Bronchial epithelial cell (primary cell): ENCODE data around the gene PRXL2B. TPM values are rescaled to one million over a fixed set of nuclear protein-coding genes. Genes with fewer than 3 reads are reported as not detected.

ENCODE experiments used
- DNase-seq: peaks from one replicate; pipeline ENCODE4 v3.0.0-alpha.2; 2010; ENCODE audit warnings: low read depth
- FAIRE-seq: peaks from 2 replicates; lab custom pipeline; 2011; peaks lifted over from hg19 to GRCh38; lab: Jason Lieb, UNC
- H3K27me3 ChIP-seq: 2 replicates; pipeline ENCODE4 v1.5.1; 2011; ENCODE audit warnings: low read length; ENCODE audit not compliant: control insufficient read depth, insufficient read depth
- H3K36me3 ChIP-seq: 2 replicates; pipeline ENCODE4 v1.5.1; 2011; ENCODE audit warnings: low read length; ENCODE audit not compliant: control insufficient read depth, insufficient read depth
- H3K4me3 ChIP-seq: 2 replicates; pipeline ENCODE4 v1.5.1; 2011; ENCODE audit warnings: mild to moderate bottlenecking, low read depth, low read length, control low read depth
- total RNA-seq: library from RNA; depleted of rRNA; stranded (reverse); fragments of >200 nt; gene quantifications from 2 replicates; pipeline ENCODE4 v1.2.1, GENCODE V29; 2014
- TF ChIP-seq, protein P1 (sequence below): IDR thresholded peaks from 2 replicates; pipeline ENCODE4 v1.5.1; 2011; ENCODE audit warnings: mild to moderate bottlenecking, moderate library complexity, low read length, control low read depth, inconsistent platforms; ENCODE audit not compliant: insufficient read depth, severe bottlenecking

Gene PRXL2B
- total RNA-seq, 1 donor from 2014 or later: 6.8 TPM

DNA sequence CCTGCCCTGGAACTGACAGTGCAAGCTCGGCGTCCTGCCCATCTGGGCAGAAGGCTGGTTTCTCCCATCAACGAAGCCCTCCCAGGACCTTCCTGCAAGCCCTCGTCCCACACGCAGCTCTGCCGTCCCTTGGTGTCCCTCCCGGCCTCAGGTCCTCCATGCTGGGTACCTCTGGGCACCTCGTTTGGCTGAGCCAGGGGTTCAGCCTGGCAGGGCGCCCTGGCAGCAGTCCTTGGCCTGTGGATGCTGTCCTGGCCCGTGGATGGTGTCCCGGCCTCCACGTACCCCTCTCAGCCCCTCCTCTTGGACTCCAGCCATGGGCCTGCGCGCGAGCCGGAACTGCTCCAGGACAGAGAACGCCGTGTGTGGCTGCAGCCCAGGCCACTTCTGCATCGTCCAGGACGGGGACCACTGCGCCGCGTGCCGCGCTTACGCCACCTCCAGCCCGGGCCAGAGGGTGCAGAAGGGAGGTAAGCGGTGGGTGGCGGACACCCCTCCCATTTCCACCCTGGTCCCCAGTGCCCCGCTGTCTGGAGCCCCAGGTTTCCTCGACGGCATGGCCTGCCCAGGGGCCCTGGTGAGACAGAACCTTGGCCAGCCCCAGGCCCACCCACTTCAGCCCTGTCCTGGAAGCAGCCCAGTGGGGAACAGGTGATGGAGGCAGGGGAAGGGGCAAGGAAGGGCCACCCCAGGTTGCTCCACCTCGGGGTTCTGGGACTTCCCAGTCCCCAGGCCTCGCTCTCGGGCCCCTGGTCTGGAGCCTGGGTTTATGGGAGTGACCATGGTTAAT lies 26.9 kb upstream of the PRXL2B start:
- TF ChIP-seq, protein P1, sequence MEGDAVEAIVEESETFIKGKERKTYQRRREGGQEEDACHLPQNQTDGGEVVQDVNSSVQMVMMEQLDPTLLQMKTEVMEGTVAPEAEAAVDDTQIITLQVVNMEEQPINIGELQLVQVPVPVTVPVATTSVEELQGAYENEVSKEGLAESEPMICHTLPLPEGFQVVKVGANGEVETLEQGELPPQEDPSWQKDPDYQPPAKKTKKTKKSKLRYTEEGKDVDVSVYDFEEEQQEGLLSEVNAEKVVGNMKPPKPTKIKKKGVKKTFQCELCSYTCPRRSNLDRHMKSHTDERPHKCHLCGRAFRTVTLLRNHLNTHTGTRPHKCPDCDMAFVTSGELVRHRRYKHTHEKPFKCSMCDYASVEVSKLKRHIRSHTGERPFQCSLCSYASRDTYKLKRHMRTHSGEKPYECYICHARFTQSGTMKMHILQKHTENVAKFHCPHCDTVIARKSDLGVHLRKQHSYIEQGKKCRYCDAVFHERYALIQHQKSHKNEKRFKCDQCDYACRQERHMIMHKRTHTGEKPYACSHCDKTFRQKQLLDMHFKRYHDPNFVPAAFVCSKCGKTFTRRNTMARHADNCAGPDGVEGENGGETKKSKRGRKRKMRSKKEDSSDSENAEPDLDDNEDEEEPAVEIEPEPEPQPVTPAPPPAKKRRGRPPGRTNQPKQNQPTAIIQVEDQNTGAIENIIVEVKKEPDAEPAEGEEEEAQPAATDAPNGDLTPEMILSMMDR: no peak
- Histone ChIP-seq H3K27me3 (no peaks in the 10 kb centered on the region), H3K4me3 (no peak overlapping the region), H3K36me3 (no peaks in the 10 kb centered on the region)
- FAIRE-seq (no peak), DNase-seq (no peak)

DNA sequence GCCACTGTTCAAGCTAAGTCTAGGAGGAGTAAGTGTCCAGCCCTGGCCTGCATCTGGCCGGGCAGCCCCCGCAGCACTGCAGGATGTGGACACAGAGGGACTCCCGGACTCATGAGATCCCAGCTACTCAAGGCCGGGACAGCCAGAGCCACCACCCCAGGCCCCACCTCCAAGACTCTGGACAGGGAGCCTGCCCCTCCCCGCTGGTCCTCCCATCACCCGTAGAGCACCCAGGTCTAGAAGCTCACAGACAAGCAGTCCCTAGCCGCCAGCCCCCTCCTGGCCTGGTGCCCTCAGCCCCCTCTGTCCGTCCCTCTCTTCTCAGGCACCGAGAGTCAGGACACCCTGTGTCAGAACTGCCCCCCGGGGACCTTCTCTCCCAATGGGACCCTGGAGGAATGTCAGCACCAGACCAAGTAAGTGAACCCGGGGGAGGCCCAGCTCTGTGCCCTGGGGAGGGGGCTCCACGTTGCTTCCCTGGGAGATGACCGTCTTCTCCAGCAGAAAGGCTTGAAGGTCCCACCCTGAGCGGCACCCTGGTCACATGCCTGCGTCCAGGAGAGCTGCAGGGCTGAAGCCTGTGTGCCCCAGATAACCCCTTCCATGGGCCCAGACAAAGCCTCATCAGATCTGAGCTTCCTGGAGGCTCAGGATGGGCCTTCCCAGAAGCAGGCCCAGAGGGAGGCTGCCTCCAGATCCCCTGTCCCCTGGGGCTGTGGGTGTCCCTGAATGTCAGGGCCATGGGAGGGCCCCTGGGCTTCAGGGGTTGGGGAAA lies 26.1 kb upstream of the PRXL2B start:
- H3K36me3 ChIP-seq: no peaks in the 10 kb centered on the region
- TF ChIP-seq, protein P1: no peak
- H3K27me3 ChIP-seq: no peaks in the 10 kb centered on the region
- no peak overlapping the region for H3K4me3 ChIP-seq
- FAIRE-seq (no peak), DNase-seq (no peak)

DNA sequence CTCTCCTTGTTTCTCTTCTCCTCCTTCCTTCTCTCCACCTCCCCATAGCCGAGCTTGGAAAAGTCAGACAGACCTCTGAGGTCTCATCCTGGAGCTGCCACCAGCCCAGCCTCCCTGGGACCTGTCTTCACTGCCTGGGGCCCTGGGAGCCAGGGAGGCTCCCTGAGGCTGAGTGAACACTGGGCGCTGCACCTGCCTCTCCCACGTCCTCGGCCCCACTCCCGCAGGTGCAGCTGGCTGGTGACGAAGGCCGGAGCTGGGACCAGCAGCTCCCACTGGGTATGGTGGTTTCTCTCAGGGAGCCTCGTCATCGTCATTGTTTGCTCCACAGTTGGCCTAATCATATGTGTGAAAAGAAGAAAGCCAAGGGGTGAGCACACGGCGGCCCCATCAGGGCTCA lies 25.1 kb upstream of the PRXL2B start:
- no peak for FAIRE-seq
- no peaks in the 10 kb centered on the region for H3K36me3 ChIP-seq
- TF ChIP-seq, protein P1: no peak

DNA sequence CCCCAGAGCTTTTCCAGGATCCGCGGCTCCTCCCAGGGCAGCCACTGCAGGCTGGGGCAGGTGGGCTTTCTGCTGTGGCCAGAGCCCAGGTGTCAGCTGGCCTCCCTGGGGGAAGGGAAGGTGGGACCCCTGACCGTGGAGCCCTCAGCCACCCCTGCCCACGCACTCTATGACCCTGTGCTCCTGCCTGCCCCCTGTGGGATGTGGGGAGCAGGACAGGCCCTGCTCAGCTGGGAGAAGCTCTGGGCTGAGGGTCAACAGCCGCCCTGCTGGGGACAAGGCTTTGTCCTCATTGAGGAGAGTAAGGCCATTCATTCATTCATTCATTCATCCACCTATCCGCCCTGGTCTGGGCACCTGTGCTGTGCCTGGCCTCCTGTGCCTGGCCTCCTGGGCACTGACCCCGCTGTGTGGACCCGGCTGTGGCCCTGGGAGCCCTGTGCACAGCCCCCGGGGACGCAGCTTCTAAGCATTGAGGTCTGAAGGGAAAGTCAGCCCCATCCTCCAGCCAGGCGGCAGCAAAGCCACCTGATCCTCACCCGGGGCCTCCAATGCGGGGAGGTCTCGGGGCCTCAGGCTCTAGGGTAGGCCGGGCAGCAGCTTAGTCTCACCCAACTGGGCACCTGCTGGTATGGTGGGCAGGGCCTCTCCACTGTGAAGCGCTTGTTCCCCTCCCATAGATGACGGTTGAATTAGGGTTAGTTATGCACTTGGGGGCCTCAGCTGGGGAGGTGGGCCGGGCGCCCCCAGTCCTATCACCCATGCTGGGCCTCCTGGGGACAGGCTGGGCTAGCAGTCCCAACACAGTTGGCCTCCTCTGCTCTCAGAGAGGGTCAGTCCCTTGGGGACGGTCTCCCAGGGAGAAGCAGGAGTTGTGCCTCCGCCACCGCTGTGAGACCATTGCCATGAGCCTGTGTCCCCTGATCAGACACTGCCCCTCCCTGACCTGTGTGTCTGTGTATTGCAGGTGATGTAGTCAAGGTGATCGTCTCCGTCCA lies 24.4 kb upstream of the PRXL2B start:
- no peak overlapping the region for H3K4me3 ChIP-seq
- no peak for FAIRE-seq

More for the DNA sequence above, 25.1 kb upstream of the PRXL2B start:
- no peak for DNase-seq
- no peak overlapping the region for H3K4me3 ChIP-seq
- H3K27me3 ChIP-seq: peaks cover 5% of the 10 kb centered on the region

DNA sequence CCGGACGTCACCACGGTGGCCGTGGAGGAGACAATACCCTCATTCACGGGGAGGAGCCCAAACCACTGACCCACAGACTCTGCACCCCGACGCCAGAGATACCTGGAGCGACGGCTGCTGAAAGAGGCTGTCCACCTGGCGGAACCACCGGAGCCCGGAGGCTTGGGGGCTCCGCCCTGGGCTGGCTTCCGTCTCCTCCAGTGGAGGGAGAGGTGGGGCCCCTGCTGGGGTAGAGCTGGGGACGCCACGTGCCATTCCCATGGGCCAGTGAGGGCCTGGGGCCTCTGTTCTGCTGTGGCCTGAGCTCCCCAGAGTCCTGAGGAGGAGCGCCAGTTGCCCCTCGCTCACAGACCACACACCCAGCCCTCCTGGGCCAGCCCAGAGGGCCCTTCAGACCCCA lies 23.4 kb upstream of the PRXL2B start:
- Histone ChIP-seq H3K27me3 (peaks cover 5% of the 10 kb centered on the region), H3K4me3 (no peak overlapping the region), H3K36me3 (no peaks in the 10 kb centered on the region)
- DNase-seq (no peak), FAIRE-seq (no peak)
- TF ChIP-seq, protein P1: no peak

More for the DNA sequence above, 24.4 kb upstream of the PRXL2B start:
- H3K36me3 ChIP-seq: no peaks in the 10 kb centered on the region
- DNase-seq: no peak
- peaks cover 5% of the 10 kb centered on the region for H3K27me3 ChIP-seq
- TF ChIP-seq, protein P1: peak; percentile 64
